Stomach (tissue), 9 donors: Measurements from ENCODE around the gene CFAP74. TPM values are rescaled to one million over a fixed set of nuclear protein-coding genes. Genes with fewer than 3 reads are reported as not detected.
"Not testable (repeated sequence)": the region's sequence is repeated elsewhere in the genome, so short reads cannot be mapped to it uniquely, and the experiment has no call there.

Experiments used
- DNase-seq, 2 donors: peaks; one replicate each; pipeline versions ENCODE4 v3.0.0 to v3.0.0-alpha.2; 2013 to 2019
- H3K27ac ChIP-seq, 5 donors: fragments of 200-600 bp in 4 of 5; sonication (generic) in 4 of 5; one replicate each; pipeline ENCODE4 v1.5.1; 2013 to 2019; ENCODE audit warnings: mild to moderate bottlenecking in 1 of 5, moderate library complexity in 1 of 5
- H3K27me3 ChIP-seq, 3 donors: fragments of 200-600 bp; sonication (generic); one replicate each; pipeline ENCODE4 v1.5.1; 2017 to 2019; ENCODE audit warnings: mixed run types in 1 of 3
- H3K36me3 ChIP-seq, 4 donors: fragments of 200-600 bp; sonication (generic); 1 replicate in 3 of 4; 2 replicates in 1 of 4; pipeline ENCODE4 v1.5.1; 2016 to 2019
- H3K4me1 ChIP-seq, 4 donors: fragments of 200-600 bp; sonication (generic); one replicate each; pipeline ENCODE4 v1.5.1; 2016 to 2019
- H3K4me3 ChIP-seq, 4 donors: fragments of 200-600 bp; sonication (generic) in 3 of 4; one replicate each; pipeline ENCODE4 v1.5.1; 2016 to 2019; ENCODE audit warnings: mild to moderate bottlenecking in 1 of 4
- H3K9me3 ChIP-seq, 4 donors: fragments of 200-600 bp; sonication (generic); one replicate each; pipeline ENCODE4 v1.5.1; 2016 to 2019
- CTCF ChIP-seq, 7 experiments: fragments of 450-650 bp in 4 of 7; fragments of 200-600 bp in 3 of 7; sonication (generic) in 3 of 7; IDR thresholded peaks; one replicate each; pipeline ENCODE4 v1.5.1; 2016 to 2019; ENCODE audit warnings: antibody characterized with exemption in 7 of 7, control low read depth in 2 of 7, mild to moderate bottlenecking in 1 of 7
- EP300 ChIP-seq: sonication (generic); formaldehyde crosslinking; IDR thresholded peaks from one replicate; pipeline ENCODE4 v1.6.1; 2017; ENCODE audit warnings: antibody characterized with exemption
- POLR2A ChIP-seq, 4 donors: fragments of 450-650 bp; IDR thresholded peaks; one replicate each; pipeline ENCODE4 v1.6.1; 2016; ENCODE audit warnings: antibody characterized with exemption in 4 of 4, control low read depth in 2 of 4, mild to moderate bottlenecking in 1 of 4, moderate library complexity in 1 of 4
- POLR2AphosphoS5 ChIP-seq, 3 donors: sonication (generic); formaldehyde crosslinking; IDR thresholded peaks; one replicate each; pipeline ENCODE4 v1.6.1; 2016; ENCODE audit warnings: antibody characterized with exemption in 3 of 3
- WGBS, 5 donors: extraction: QIAGEN DNeasy Blood & Tissue Kit in 3 of 5; methylation state at CpG; one replicate each; pipeline versions ENCODE4 v1.1.5 to v1.1.7; 2013 to 2018; 5-methylcytosine and 5-hydroxymethylcytosine counted together
- intact Hi-C: fragments of 100-400 bp; cut with DNase I; formaldehyde crosslinking; loops from one replicate; pipeline ENCODE4 v1.15.1; 2023; ENCODE audit warnings: low total_unique reads
- polyA plus RNA-seq, 3 donors: library from polyadenylated mRNA; stranded (reverse); fragments of 200-250 nt; gene quantifications; one replicate each; pipeline ENCODE4 v1.2.3, GENCODE V29; 2013
- total RNA-seq, 5 donors: library from RNA; depleted of rRNA; stranded (reverse); fragments of >200 nt; gene quantifications; one replicate each; pipeline versions ENCODE4 v1.1.0 to v1.2.3, GENCODE V29; 2014 to 2016
- donor health status: healthy with polysubstance abuse.
- donor health status: Bipolar disorder and iron deficiency.
- donor health status: healthy.

Gene CFAP74
- total and polyA plus RNA-seq, 8 donors, result under 0.01 TPM; not detected in 7

GRCh38 chr1:1981142-1981500 is 22.5 kb downstream of the CFAP74 start:
- no peak overlapping the region for H3K27ac ChIP-seq
- WGBS, 5 donors, result 90 to 97% (median 95%) methylated on average over 20 to 26 of the region's 26 CpGs
- TF ChIP-seq CTCF (IDR thresholded peaks at IDR 0.05) (no peak), POLR2A (IDR thresholded peaks at IDR 0.05) (no peak), POLR2AphosphoS5 (IDR thresholded peaks at IDR 0.05) (no peak), EP300 (no peak)
- no peaks in the 10 kb centered on the region for H3K36me3 ChIP-seq
- peaks cover 0 to 30% (median 0%) of the 10 kb centered on the region in 3 donors for H3K27me3 ChIP-seq
- H3K4me3 ChIP-seq, result no peak overlapping the region
- intact Hi-C loops, result no loop called here
- DNase-seq, result no peak
- no peaks in the 10 kb centered on the region for H3K4me1 ChIP-seq
- H3K9me3 ChIP-seq, result no peaks in the 10 kb centered on the region

- 90 to 93% (median 93%) methylated on average over 10 to 42 of the region's 42 CpGs for WGBS, 5 donors
- no peak for DNase-seq
- TF ChIP-seq POLR2AphosphoS5 (IDR thresholded peaks at IDR 0.05) (no peak), POLR2A (IDR thresholded peaks at IDR 0.05) (no peak), EP300 (no peak), CTCF (IDR thresholded peaks at IDR 0.05) (no peak)
- Histone ChIP-seq H3K9me3 (no peaks in the 10 kb centered on the region), H3K27ac (no peak overlapping the region), H3K36me3 (no peaks in the 10 kb centered on the region), H3K4me1 (no peaks in the 10 kb centered on the region), H3K4me3 (no peak overlapping the region), H3K27me3 (peaks cover 0 to 30% (median 0%) of the 10 kb centered on the region in 3 donors)
- intact Hi-C loops, result no loop called here
These were observed 23.0 kb downstream of the CFAP74 start for GRCh38 chr1:1980467-1981141.

- Histone ChIP-seq H3K27me3 (peaks cover 0 to 24% (median 0%) of the 10 kb centered on the region in 3 donors), H3K36me3 (no peaks in the 10 kb centered on the region), H3K9me3 (no peaks in the 10 kb centered on the region), H3K4me3 (no peak overlapping the region), H3K4me1 (no peaks in the 10 kb centered on the region), H3K27ac (no peak overlapping the region)
- intact Hi-C loops, result no loop called here
- TF ChIP-seq CTCF (IDR thresholded peaks at IDR 0.05) (no peak), POLR2A (IDR thresholded peaks at IDR 0.05) (no peak), EP300 (no peak), POLR2AphosphoS5 (IDR thresholded peaks at IDR 0.05) (no peak)
- DNase-seq, result no peak
- 84 to 97% (median 94%) methylated on average over 15 to 61 of the region's 61 CpGs for WGBS, 5 donors
These were observed 24.0 kb downstream of the CFAP74 start for GRCh38 chr1:1979482-1980165.

GRCh38 chr1:1978690-1979481 is 24.7 kb downstream of the CFAP74 start:
- 87 to 95% (median 94%) methylated on average over 26 to 50 of the region's 51 CpGs for WGBS, 5 donors
- H3K27ac ChIP-seq, H3K9me3 ChIP-seq, H3K36me3 ChIP-seq, H3K4me1 ChIP-seq, DNase-seq, H3K4me3 ChIP-seq, intact Hi-C loops: not testable (repeated sequence)
- H3K27me3 ChIP-seq, result peaks cover 0 to 29% (median 0%) of the 10 kb centered on the region in 3 donors
